Medulla oblongata (tissue), 1 donor: ENCODE measurements around the gene RALY.

ENCODE experiments used
- DNase-seq: peaks from one replicate; pipeline ENCODE4 v3.0.0-alpha.2; 2015; ENCODE audit errors: extremely low spot score

The RALY gene

GRCh38 chr20:33993576-33994221 lies at the start of gene RALY:
Gene RALY (plus strand): TSS chr20:33993911. CDS start chr20:34072075, 78,164 bp downstream.
- no peak for DNase-seq

GRCh38 chr20:33944914-33945313 lies 48.8 kb upstream of the RALY start:
- no peak for DNase-seq

GRCh38 chr20:33945391-33946081 lies 48.2 kb upstream of the RALY start:
- peak; percentile 93 for DNase-seq

GRCh38 chr20:33947709-33948295 lies 45.9 kb upstream of the RALY start:
- DNase-seq = no peak

- no peak for DNase-seq
Measured at GRCh38 chr20:33948480-33948879, 45.2 kb upstream of the RALY start.

- no peak for DNase-seq
Measured at GRCh38 chr20:33951171-33951570, 42.5 kb upstream of the RALY start.

- no peak for DNase-seq
Measured at GRCh38 chr20:33954504-33954903, 39.2 kb upstream of the RALY start.

GRCh38 chr20:33963751-33964150 lies 30.0 kb upstream of the RALY start:
- DNase-seq = peak; percentile 18

GRCh38 chr20:33964441-33964840 lies 29.3 kb upstream of the RALY start:
- no peak for DNase-seq

GRCh38 chr20:33967126-33967525 lies 26.6 kb upstream of the RALY start:
- DNase-seq = no peak

GRCh38 chr20:33969563-33969962 lies 24.1 kb upstream of the RALY start:
- DNase-seq = no peak

GRCh38 chr20:33970229-33970628 lies 23.5 kb upstream of the RALY start:
- DNase-seq = no peak

GRCh38 chr20:33971147-33971975 lies 22.4 kb upstream of the RALY start:
- DNase-seq = no peak

- no peak for DNase-seq
Measured at GRCh38 chr20:33976959-33977358, 16.8 kb upstream of the RALY start.

- no peak for DNase-seq
Measured at GRCh38 chr20:33977535-33977934, 16.2 kb upstream of the RALY start.

GRCh38 chr20:33979094-33979493 lies 14.6 kb upstream of the RALY start:
- no peak for DNase-seq

- no peak for DNase-seq
Measured at GRCh38 chr20:33981347-33981746, 12.4 kb upstream of the RALY start.

- DNase-seq = no peak
Measured at GRCh38 chr20:33981964-33982363, 11.7 kb upstream of the RALY start.

GRCh38 chr20:33983371-33983770 lies 10.3 kb upstream of the RALY start:
- no peak for DNase-seq

GRCh38 chr20:33984182-33984719 lies 9.5 kb upstream of the RALY start:
- no peak for DNase-seq

- no peak for DNase-seq
Measured at GRCh38 chr20:33985280-33985679, 8.4 kb upstream of the RALY start.

GRCh38 chr20:33985830-33986229 lies 7.9 kb upstream of the RALY start:
- DNase-seq = no peak
